Measurements from ENCODE around the gene PDE1A. TPM values are rescaled to one million over a fixed set of nuclear protein-coding genes. Genes with fewer than 3 reads are reported as not detected.

PDE1A gene
- total RNA-seq: 1 to 10 TPM; 2.3 to 8.1 (median 2.9) TPM

DNA sequence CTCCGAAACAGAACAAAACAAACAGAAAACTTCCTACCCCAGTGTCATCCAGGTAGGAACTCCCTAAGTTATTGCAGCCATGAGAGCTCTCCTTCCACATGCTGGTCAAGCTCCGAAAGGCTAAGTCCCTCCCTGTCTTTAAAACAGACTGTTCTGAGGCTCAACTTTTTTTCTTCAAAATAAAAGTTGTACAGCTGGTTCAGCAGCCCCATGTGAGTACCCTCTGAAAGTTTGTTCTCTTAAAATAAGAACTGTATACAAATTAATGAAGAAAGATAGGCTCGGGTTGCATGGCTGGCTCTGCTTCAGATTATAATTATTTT, at the start of gene PDE1A:
Gene PDE1A, minus strand, starts transcription at position 119 of the 323 bp plus-strand sequence.
- no peak within 1 kb of the TSS for H3K27ac ChIP-seq

DNA sequence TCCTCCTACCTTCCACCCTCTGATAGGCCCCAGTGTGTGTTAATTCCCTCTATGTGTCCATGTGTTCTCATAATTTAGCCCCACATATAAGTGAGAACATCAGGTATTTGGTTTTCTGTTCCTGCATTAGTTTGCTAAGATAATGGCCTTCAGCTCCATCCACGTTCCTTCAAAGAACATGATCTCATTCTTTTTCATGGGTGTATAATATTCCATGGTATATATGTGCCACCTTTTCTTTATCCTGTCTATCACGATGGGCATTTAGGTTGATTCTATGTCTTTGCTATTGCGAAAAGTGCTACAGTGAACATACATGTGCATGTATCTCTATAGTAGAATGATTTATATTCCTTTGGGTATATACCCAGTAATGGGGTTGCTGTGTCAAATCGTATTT, 46.8 kb upstream of the PDE1A start:
- TF ChIP-seq POLR2AphosphoS5 (IDR thresholded peaks at IDR 0.05): no peak
- TF ChIP-seq, protein P1, sequence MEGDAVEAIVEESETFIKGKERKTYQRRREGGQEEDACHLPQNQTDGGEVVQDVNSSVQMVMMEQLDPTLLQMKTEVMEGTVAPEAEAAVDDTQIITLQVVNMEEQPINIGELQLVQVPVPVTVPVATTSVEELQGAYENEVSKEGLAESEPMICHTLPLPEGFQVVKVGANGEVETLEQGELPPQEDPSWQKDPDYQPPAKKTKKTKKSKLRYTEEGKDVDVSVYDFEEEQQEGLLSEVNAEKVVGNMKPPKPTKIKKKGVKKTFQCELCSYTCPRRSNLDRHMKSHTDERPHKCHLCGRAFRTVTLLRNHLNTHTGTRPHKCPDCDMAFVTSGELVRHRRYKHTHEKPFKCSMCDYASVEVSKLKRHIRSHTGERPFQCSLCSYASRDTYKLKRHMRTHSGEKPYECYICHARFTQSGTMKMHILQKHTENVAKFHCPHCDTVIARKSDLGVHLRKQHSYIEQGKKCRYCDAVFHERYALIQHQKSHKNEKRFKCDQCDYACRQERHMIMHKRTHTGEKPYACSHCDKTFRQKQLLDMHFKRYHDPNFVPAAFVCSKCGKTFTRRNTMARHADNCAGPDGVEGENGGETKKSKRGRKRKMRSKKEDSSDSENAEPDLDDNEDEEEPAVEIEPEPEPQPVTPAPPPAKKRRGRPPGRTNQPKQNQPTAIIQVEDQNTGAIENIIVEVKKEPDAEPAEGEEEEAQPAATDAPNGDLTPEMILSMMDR (IDR thresholded peaks at IDR 0.05): no peak
- no peak for TF ChIP-seq POLR2A (IDR thresholded peaks at IDR 0.05)
- no peak for TF ChIP-seq EP300 (IDR thresholded peaks at IDR 0.05)
- DNase-seq (ENCODE audit: low spot score in 2 of 2): no peak
- Histone ChIP-seq H3K4me1 (no peaks in the 10 kb centered on the region), H3K27ac (no peak overlapping the region), H3K27me3 (no peaks in the 10 kb centered on the region), H3K36me3 (no peaks in the 10 kb centered on the region), H3K9me3 (peaks cover 6% of the 10 kb centered on the region), H3K4me3 (no peak overlapping the region)
- 88% methylated on average over 4 of the region's 4 CpGs for WGBS

More for the DNA sequence above, at the start of gene PDE1A:
- peak within 1 kb of the TSS; percentile 17 for H3K4me3 ChIP-seq
- H3K9me3 ChIP-seq: no peaks in the 10 kb centered on the region
- no peaks in the 10 kb centered on the region for H3K36me3 ChIP-seq
- DNase-seq (ENCODE audit: low spot score in 2 of 2): no peak
- TF ChIP-seq EP300 (IDR thresholded peaks at IDR 0.05) (no peak), POLR2A (IDR thresholded peaks at IDR 0.05) (no peak), POLR2AphosphoS5 (IDR thresholded peaks at IDR 0.05) (no peak)
- TF ChIP-seq, protein P1 (IDR thresholded peaks at IDR 0.05): no peak
- H3K4me1 ChIP-seq: no peaks in the 10 kb centered on the region
- WGBS: 34% methylated on average over 3 of the region's 3 CpGs
- H3K27me3 ChIP-seq: no peaks in the 10 kb centered on the region

DNA sequence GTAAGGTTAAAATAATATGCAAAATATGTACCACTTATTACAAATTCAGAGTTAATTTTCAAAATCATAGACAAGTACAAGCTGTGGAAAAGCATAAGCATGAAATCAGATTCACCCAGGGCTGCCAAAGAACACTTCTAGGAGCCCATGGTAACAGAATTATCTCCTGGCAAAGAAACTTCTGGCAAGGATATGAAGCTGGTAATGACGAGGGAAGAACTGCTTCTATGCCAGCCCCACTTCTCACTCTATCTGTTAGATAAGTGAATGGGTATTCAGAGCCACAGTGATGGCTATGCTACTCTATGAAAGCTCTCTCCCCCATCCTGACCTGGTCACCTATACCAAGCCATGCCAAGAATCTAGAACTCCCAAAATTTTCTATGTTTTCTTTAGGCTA, 36.9 kb upstream of the PDE1A start:
- peaks cover 2% of the 10 kb centered on the region for H3K9me3 ChIP-seq
- H3K4me1 ChIP-seq: no peaks in the 10 kb centered on the region
- H3K27ac ChIP-seq: no peak overlapping the region
- no peak for DNase-seq (ENCODE audit: low spot score in 2 of 2)
- H3K36me3 ChIP-seq: no peaks in the 10 kb centered on the region
- no peak overlapping the region for H3K4me3 ChIP-seq
- no peak for TF ChIP-seq EP300 (IDR thresholded peaks at IDR 0.05)
- TF ChIP-seq POLR2A (IDR thresholded peaks at IDR 0.05): no peak
- TF ChIP-seq, protein P1 (IDR thresholded peaks at IDR 0.05): no peak
- no peak for TF ChIP-seq POLR2AphosphoS5 (IDR thresholded peaks at IDR 0.05)
- no peaks in the 10 kb centered on the region for H3K27me3 ChIP-seq
- 15% methylated on average over 1 of the region's 1 CpG for WGBS

DNA sequence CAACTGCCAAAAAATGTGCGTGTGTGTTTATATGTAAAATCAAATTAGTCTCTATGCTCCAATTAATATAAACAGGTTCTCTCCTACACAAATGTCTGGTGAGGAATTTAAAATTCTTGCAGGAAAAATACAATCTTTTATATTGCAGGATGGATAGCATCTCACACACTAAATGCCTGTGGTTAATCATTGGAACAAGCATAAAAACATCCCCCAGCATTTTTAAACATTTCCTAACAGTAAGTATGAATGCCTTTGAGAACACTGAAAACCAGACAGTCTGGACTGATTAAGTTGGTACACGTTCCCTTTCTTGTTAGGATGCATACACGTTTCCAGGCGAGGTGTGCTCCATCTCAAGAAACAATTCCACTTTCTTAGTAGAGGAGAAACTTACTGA, 29.9 kb upstream of the PDE1A start:
- Histone ChIP-seq H3K4me1 (no peaks in the 10 kb centered on the region), H3K4me3 (no peak overlapping the region), H3K27ac (no peak overlapping the region), H3K27me3 (no peaks in the 10 kb centered on the region), H3K36me3 (no peaks in the 10 kb centered on the region), H3K9me3 (no peaks in the 10 kb centered on the region)
- TF ChIP-seq POLR2AphosphoS5 (IDR thresholded peaks at IDR 0.05): no peak
- TF ChIP-seq, protein P1 (IDR thresholded peaks at IDR 0.05): no peak
- no peak for DNase-seq (ENCODE audit: low spot score in 2 of 2)
- WGBS: 51% methylated on average over 4 of the region's 4 CpGs

DNA sequence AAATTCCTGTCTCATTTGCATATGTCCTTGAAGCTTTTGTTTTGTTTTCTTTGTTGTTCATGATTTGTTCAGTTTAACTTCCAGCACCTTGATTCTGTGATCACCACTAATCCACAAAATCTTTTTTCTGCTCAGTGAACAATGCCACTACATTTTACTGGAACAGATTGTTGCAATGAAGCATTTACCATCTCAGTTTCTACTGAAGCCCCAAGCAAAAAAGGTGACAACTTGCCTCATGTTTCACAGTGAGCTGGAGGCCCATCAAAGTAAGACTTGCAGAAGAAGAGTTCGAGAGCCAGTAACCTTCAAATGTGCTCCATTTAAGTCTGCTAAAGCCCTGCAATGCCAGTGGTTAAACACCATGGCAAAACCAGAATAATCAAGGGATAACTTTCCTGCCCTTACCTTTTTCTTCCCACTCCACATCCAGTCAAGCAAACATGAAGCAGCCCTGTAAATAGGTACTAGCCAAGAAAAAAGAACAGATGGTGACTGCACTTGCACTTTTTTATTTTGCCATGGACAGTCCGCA, 25.7 kb upstream of the PDE1A start:
- Histone ChIP-seq H3K4me1 (no peaks in the 10 kb centered on the region), H3K27ac (no peak overlapping the region), H3K4me3 (no peak overlapping the region), H3K36me3 (no peaks in the 10 kb centered on the region), H3K27me3 (no peaks in the 10 kb centered on the region), H3K9me3 (no peaks in the 10 kb centered on the region)
- no peak for DNase-seq (ENCODE audit: low spot score in 2 of 2)
- TF ChIP-seq, protein P1 (IDR thresholded peaks at IDR 0.05): no peak
- TF ChIP-seq EP300 (IDR thresholded peaks at IDR 0.05) (no peak), POLR2A (IDR thresholded peaks at IDR 0.05) (no peak), POLR2AphosphoS5 (IDR thresholded peaks at IDR 0.05) (no peak)
- 91% methylated on average over 2 of the region's 2 CpGs for WGBS

All from suprapubic skin (tissue), 4 donors.